AG04449 (cell line): ENCODE measurements around the gene EPAS1.

Source experiments
- CTCF ChIA-PET: fragments of 350-600 bp; formaldehyde crosslinking; extraction: SDS; loops from one replicate; lab custom pipeline; 2021; ENCODE audit warnings: antibody characterized with exemption; lab: Yijun Ruan, JAX
- POLR2A ChIA-PET: fragments of 400-600, 350-600 bp; formaldehyde crosslinking; extraction: SDS; loops from one replicate; lab custom pipeline; 2020; ENCODE audit warnings: antibody characterized with exemption, inconsistent platforms; lab: Yijun Ruan, JAX
- DNase-seq: peaks from one replicate; pipeline ENCODE4 v3.0.0-alpha.2; 2010; ENCODE audit warnings: low read depth, low spot score
- H3K4me3 ChIP-seq: 2 replicates; pipeline ENCODE4 v1.5.1; 2011; ENCODE audit warnings: low read depth, mild to moderate bottlenecking, control low read depth, low read length
- TF ChIP-seq, protein P1 (sequence below): IDR thresholded peaks from one replicate; pipeline ENCODE4 v1.5.1; 2011; ENCODE audit warnings: mild to moderate bottlenecking, moderate library complexity, low read length, control low read depth, inconsistent platforms; ENCODE audit not compliant: insufficient read depth; ENCODE audit errors: missing control alignments

Gene EPAS1

GRCh38 chr2:46358713-46359112 lies 61.5 kb downstream of the EPAS1 start:
- ChIA-PET CTCF (interaction anchor here (1.8 to 2.2 kb wide), 2 partner anchors 8 to 366 kb away, joined by 7 to 8 read pairs; no protein-coding TSS in a partner anchor), POLR2A (no interaction called here)
- H3K4me3 ChIP-seq, result no peak overlapping the region
- TF ChIP-seq, protein P1, sequence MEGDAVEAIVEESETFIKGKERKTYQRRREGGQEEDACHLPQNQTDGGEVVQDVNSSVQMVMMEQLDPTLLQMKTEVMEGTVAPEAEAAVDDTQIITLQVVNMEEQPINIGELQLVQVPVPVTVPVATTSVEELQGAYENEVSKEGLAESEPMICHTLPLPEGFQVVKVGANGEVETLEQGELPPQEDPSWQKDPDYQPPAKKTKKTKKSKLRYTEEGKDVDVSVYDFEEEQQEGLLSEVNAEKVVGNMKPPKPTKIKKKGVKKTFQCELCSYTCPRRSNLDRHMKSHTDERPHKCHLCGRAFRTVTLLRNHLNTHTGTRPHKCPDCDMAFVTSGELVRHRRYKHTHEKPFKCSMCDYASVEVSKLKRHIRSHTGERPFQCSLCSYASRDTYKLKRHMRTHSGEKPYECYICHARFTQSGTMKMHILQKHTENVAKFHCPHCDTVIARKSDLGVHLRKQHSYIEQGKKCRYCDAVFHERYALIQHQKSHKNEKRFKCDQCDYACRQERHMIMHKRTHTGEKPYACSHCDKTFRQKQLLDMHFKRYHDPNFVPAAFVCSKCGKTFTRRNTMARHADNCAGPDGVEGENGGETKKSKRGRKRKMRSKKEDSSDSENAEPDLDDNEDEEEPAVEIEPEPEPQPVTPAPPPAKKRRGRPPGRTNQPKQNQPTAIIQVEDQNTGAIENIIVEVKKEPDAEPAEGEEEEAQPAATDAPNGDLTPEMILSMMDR, result no peak
- DNase-seq, result no peak

DNA sequence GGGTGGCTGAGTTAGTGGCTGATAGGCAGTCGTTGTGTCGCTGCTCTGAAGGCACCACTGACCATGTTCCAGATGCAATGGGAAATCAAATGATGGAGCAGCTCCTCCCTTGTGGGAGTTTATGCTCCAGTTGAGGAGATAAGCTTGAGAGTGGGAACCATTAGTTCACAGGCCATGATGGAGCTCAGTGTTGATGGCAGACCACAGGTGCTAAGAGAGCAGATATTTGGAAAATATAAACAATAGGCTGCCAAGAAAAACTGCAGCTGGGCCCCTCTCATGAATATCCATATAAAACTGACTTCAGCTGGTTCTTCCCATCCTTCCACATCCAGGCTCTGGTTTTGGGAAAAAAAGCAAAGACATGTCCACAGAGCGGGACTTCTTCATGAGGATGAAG lies 63.1 kb downstream of the EPAS1 start:
- TF ChIP-seq, protein P1, result no peak
- CTCF ChIA-PET, result interaction anchor here (0.9 to 1.3 kb wide), 4 partner anchors 11 to 361 kb away, joined by 3 to 4 read pairs (median 3); no protein-coding TSS in a partner anchor
- POLR2A ChIA-PET, result no interaction called here
- DNase-seq, result no peak
- H3K4me3 ChIP-seq, result no peak overlapping the region

DNA sequence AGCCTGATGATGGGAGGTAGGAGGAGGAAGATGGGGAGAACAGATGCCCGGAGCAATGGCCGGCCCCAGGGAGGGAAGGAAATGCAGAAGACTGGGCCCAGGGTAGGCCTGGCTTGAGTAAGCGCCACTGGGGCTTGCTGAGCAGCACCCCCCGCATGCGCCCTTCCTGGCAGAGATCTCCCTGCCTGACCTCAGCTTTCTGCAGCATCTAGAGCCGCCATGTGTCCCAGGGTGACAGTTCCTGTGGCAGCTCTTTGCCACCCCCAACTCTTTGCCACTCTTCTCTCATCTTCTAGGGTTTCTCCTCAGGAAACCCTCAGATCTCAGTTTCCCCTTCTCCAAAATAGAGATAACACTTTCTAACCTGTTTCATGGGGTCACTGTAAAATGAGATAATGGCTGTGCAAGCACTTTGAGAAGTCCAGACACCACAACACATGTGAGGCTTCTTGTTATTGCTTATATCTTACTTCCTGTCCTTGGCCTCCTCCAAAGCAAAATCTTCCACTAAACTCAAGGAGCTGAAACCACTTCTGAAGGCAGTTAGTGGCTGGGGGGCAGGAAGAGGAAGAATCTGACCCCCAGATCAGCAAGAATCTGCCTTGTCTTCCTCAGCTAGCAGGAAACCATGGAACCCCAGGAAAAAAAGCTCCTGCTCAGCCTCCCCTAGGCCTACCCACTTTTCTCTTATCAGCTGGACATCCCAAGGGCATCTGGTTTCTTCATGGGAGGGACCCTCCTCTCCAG lies 64.9 kb downstream of the EPAS1 start:
- ChIA-PET CTCF (interaction anchor here (0.7 to 3.2 kb wide), 13 partner anchors 9 to 369 kb away, joined by 3 to 19 read pairs (median 5); no protein-coding TSS in a partner anchor), POLR2A (no interaction called here)
- H3K4me3 ChIP-seq, result no peak overlapping the region
- no peak for DNase-seq
- TF ChIP-seq, protein P1, result no peak

- H3K4me3 ChIP-seq, result no peak overlapping the region
- TF ChIP-seq, protein P1, result no peak
- no peak for DNase-seq
- POLR2A ChIA-PET, result no interaction called here
- CTCF ChIA-PET, result interaction anchor here (0.7 to 3.2 kb wide), 18 partner anchors 8 to 369 kb away, joined by 3 to 19 read pairs (median 4); no protein-coding TSS in a partner anchor
Observed at GRCh38 chr2:46362667-46363012, 65.4 kb downstream of the EPAS1 start.

- peak; percentile 21 for DNase-seq
- CTCF ChIA-PET, result interaction anchor here (0.7 to 3.2 kb wide), 27 partner anchors 9 to 371 kb away, joined by 3 to 19 read pairs (median 4); no protein-coding TSS in a partner anchor
- POLR2A ChIA-PET, result interaction anchor here (0.8 kb wide), 1 partner anchor 66 kb away, joined by 4 read pairs; the partner anchor contains the start of gene EPAS1
- H3K4me3 ChIP-seq, result no peak overlapping the region
- TF ChIP-seq, protein P1, result no peak
Observed at GRCh38 chr2:46363535-46364170, 66.4 kb downstream of the EPAS1 start.
